Brain microvascular endothelial cell (primary cell): Measurements from ENCODE around the gene ALDH4A1.

ENCODE experiments used
- DNase-seq: peaks from one replicate; pipeline ENCODE4 v3.0.0-alpha.2; 2020
- H3K27ac ChIP-seq: fragments of 250-450 bp; sonication (Bioruptor Pico); 2 replicates; pipeline ENCODE4 v1.5.1; 2020; ENCODE audit warnings: mild to moderate bottlenecking, moderate library complexity
- H3K27me3 ChIP-seq: fragments of 250-450 bp; sonication (Bioruptor Pico); replicated peaks from 2 replicates; pipeline ENCODE4 v1.5.1; 2020; ENCODE audit warnings: mild to moderate bottlenecking
- H3K36me3 ChIP-seq: fragments of 250-450 bp; sonication (Bioruptor Pico); replicated peaks from 2 replicates; pipeline ENCODE4 v1.5.1; 2020; ENCODE audit warnings: mild to moderate bottlenecking
- H3K4me3 ChIP-seq: 2 replicates; pipeline ENCODE4 v1.5.1; 2011; ENCODE audit warnings: low read depth, mild to moderate bottlenecking, control low read depth, low read length, moderate library complexity
- CTCF ChIP-seq: IDR thresholded peaks from 2 replicates; pipeline ENCODE4 v1.5.1; 2011; ENCODE audit warnings: low read depth, mild to moderate bottlenecking, moderate library complexity, low read length, control low read depth, inconsistent platforms; ENCODE audit errors: missing control alignments
- in situ Hi-C: cut with HindIII; loops from 2 replicates; pipeline ENCODE4 v1.10.0; 2017; ENCODE audit warnings: low sequenced_read_pairs, low pct_ligation_motif_present

Gene ALDH4A1

GRCh38 chr1:18944810-18945209 lies 42.5 kb upstream of the ALDH4A1 start:
- H3K4me3 ChIP-seq: no peak overlapping the region
- no peaks in the 10 kb centered on the region for H3K36me3 ChIP-seq
- TF ChIP-seq CTCF: no peak
- H3K27ac ChIP-seq: no peak overlapping the region
- in situ Hi-C loops: no loop called here
- no peak for DNase-seq
- no peaks in the 10 kb centered on the region for H3K27me3 ChIP-seq

GRCh38 chr1:18943914-18944572 lies 41.7 kb upstream of the ALDH4A1 start:
- DNase-seq: no peak
- in situ Hi-C loops: no loop called here
- Histone ChIP-seq H3K4me3 (no peak overlapping the region), H3K27ac (no peak overlapping the region), H3K36me3 (no peaks in the 10 kb centered on the region), H3K27me3 (no peaks in the 10 kb centered on the region)
- no peak for TF ChIP-seq CTCF

- no peak for TF ChIP-seq CTCF
- in situ Hi-C loops: no loop called here
These were observed 40.8 kb upstream of the ALDH4A1 start for GRCh38 chr1:18943162-18943561.

GRCh38 chr1:18942340-18942739 lies 40.0 kb upstream of the ALDH4A1 start:
- no peaks in the 10 kb centered on the region for H3K36me3 ChIP-seq
- DNase-seq: no peak
- H3K27me3 ChIP-seq: no peaks in the 10 kb centered on the region
- no peak for TF ChIP-seq CTCF
- no peak overlapping the region for H3K27ac ChIP-seq
- in situ Hi-C loops: no loop called here
- no peak overlapping the region for H3K4me3 ChIP-seq

More at GRCh38 chr1:18943162-18943561, 40.8 kb upstream of the ALDH4A1 start:
- Histone ChIP-seq H3K27ac (no peak overlapping the region), H3K27me3 (no peaks in the 10 kb centered on the region), H3K36me3 (no peaks in the 10 kb centered on the region), H3K4me3 (no peak overlapping the region)
- DNase-seq: no peak

GRCh38 chr1:18941221-18942141 lies 39.1 kb upstream of the ALDH4A1 start:
- Histone ChIP-seq H3K4me3 (no peak overlapping the region), H3K27ac (peak overlapping the region; percentile 40), H3K36me3 (no peaks in the 10 kb centered on the region), H3K27me3 (no peaks in the 10 kb centered on the region)
- DNase-seq: peak; percentile 83
- in situ Hi-C loops: no loop called here
- no peak for TF ChIP-seq CTCF
